ENCODE measurements around the gene ACSS3. TPM values are rescaled to one million over a fixed set of nuclear protein-coding genes. Genes with fewer than 3 reads are reported as not detected.

ACSS3 gene
- total and polyA plus RNA-seq, 2 of the 8 experiments (the other 6 are each of a cell fraction or from before 2014, with no cell fraction given): 14.4 to 24.0 TPM

DNA sequence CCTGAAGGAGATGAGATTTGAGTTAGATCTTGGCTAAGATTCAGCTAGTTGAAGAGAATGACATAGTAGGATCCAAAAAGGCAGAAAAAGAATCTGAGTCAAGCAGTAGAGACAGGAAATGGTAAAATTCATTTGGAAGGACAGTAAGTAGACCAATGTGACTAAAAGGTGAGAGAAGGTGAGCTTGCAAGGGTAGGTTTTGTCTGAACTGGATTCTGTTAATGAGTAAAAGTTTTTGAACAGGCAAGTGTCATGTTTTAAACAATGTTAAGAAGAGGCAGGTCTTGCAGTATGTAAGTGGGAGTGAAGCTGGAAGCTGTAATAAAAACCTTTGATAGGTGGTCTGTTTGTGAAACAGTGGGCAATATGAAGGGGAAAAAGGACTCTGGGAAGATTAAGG lies 58.6 kb downstream of the ACSS3 start:
- H3K4ac ChIP-seq (replicated peaks; ENCODE audit: insufficient read length, low read depth, low read length): no peak overlapping the region
- H2BK120ac ChIP-seq (replicated peaks; ENCODE audit: low read depth, low read length): no peak overlapping the region
- H3K36me3 ChIP-seq (ENCODE audit: control insufficient read depth in 2 of 4, insufficient read depth in 4 of 4, low read length in 3 of 4): no peaks in the 10 kb centered on the region; a peak in 1 of 8 replicates
- H4K91ac ChIP-seq (replicated peaks; ENCODE audit: insufficient read length, low read length): no peak overlapping the region
- H2AK5ac ChIP-seq (ENCODE audit: low read depth, low read length): no peak overlapping the region
- DNase-seq (ENCODE audit: low read depth in 1 of 2, low spot score in 2 of 2) (no peak), FAIRE-seq (no peak)
- no peaks in the 10 kb centered on the region for H3K4me1 ChIP-seq (replicated peaks in 1 of 4; ENCODE audit: control insufficient read depth in 3 of 4, insufficient read depth in 4 of 4, low read length in 3 of 4)
- no peaks in the 10 kb centered on the region for H3K79me1 ChIP-seq (ENCODE audit: low read depth, low read length)
- no peak overlapping the region for H4K8ac ChIP-seq (ENCODE audit: extremely low read depth, insufficient read depth, low read length)
- no peak overlapping the region for H3K4me3 ChIP-seq (ENCODE audit: extremely low read depth in 1 of 4, insufficient read depth in 2 of 4, low read depth in 3 of 4, low read length in 4 of 4)
- no peak overlapping the region for H2BK20ac ChIP-seq (ENCODE audit: low read length)
- no peak overlapping the region for H2BK15ac ChIP-seq (ENCODE audit: low read length)
- no peaks in the 10 kb centered on the region for H3K27me3 ChIP-seq (replicated peaks in 1 of 4; ENCODE audit: control insufficient read depth in 3 of 4, extremely low read depth in 1 of 4, insufficient read depth in 3 of 4, low read length in 3 of 4)
- H4K5ac ChIP-seq (ENCODE audit: insufficient read length, low read depth, low read length): no peak overlapping the region
- no peak overlapping the region for H2BK5ac ChIP-seq (ENCODE audit: low read depth, low read length)
- H3K79me2 ChIP-seq (ENCODE audit: control insufficient read depth in 1 of 2, insufficient read depth in 2 of 2, low read length in 2 of 2): no peaks in the 10 kb centered on the region
- no peak overlapping the region for H3K56ac ChIP-seq (replicated peaks; ENCODE audit: insufficient read length, low read depth, low read length)
- no peak overlapping the region for H2AFZ ChIP-seq (ENCODE audit: low read length)
- H3K27ac ChIP-seq (ENCODE audit: low read depth, low read length): no peak overlapping the region
- no peak overlapping the region for H2BK12ac ChIP-seq (ENCODE audit: low read depth, low read length)
- H3K14ac ChIP-seq (ENCODE audit: insufficient read length): no peak overlapping the region
- H3K23ac ChIP-seq (ENCODE audit: insufficient read length): no peak overlapping the region
- no peaks in the 10 kb centered on the region; the same call in 1 of the 2 replicates for H3K23me2 ChIP-seq (ENCODE audit: low read depth, low read length)
- ChIA-PET CTCF (ENCODE audit: partially characterized antibody) (interaction anchor here (0.9 to 1.7 kb wide), 4 partner anchors 9 to 663 kb away, joined by 3 to 5 read pairs (median 4); no protein-coding TSS in a partner anchor), POLR2A (ENCODE audit: partially characterized antibody) (no interaction called here)
- no peaks in the 10 kb centered on the region for H3K9me3 ChIP-seq (ENCODE audit: insufficient read depth in 2 of 2, low read depth in 1 of 2, low read length in 1 of 2)
- no peak overlapping the region for H3K4me2 ChIP-seq (ENCODE audit: insufficient read depth in 1 of 2, low read depth in 2 of 2, low read length in 2 of 2)
- TF ChIP-seq SUZ12 (IDR thresholded peaks at IDR 0.05; ENCODE audit: low read length): no peak
- no peak for TF ChIP-seq EZH2 (IDR thresholded peaks at IDR 0.05; ENCODE audit: low read depth, low read length, severe bottlenecking)
- TF ChIP-seq SIX5 (IDR thresholded peaks at IDR 0.05; ENCODE audit: low read depth, low read length): no peak
- TF ChIP-seq CEBPB (IDR thresholded peaks at IDR 0.05; ENCODE audit: low read depth, low read length): no peak
- no peak for TF ChIP-seq CBX8 (IDR thresholded peaks at IDR 0.05; ENCODE audit: borderline replicate concordance, low read depth, low read length)
- TF ChIP-seq KDM4A (IDR thresholded peaks at IDR 0.05; ENCODE audit: low read depth, low read length, severe bottlenecking): no peak
- no peak for TF ChIP-seq SP2 (IDR thresholded peaks at IDR 0.05; ENCODE audit: low read length)
- no peak for TF ChIP-seq CBX5 (IDR thresholded peaks at IDR 0.05; ENCODE audit: low read depth, low read length)
- no peak overlapping the region for H3K9ac ChIP-seq (replicated peaks in 1 of 4; ENCODE audit: extremely low read depth in 1 of 4, low read depth in 3 of 4, low read length in 3 of 4)
- H3K18ac ChIP-seq (ENCODE audit: extremely low read depth, low read length): no peak overlapping the region
- no peaks in the 10 kb centered on the region for H4K20me1 ChIP-seq (replicated peaks in 1 of 2; ENCODE audit: control insufficient read depth in 1 of 2, insufficient read depth in 2 of 2, low read length in 2 of 2)

Measured in H1 (cell line).